Neural cell (in vitro differentiated cells): ENCODE results near the gene CDC6. TPM values are rescaled to one million over a fixed set of nuclear protein-coding genes. Genes with fewer than 3 reads are reported as not detected.

Experiments used
- H2AFZ ChIP-seq: fragments of 200-600, 300-800 bp; sonication (generic), shearing (Covaris generic); 2 replicates; pipeline ENCODE4 v1.6.0; 2014; ENCODE audit warnings: low read depth, mild to moderate bottlenecking, antibody characterized with exemption, low read length, moderate library complexity
- H3F3A ChIP-seq: fragments of 200-600 bp; shearing (Covaris generic); 2 replicates; pipeline ENCODE4 v1.6.1; 2016; ENCODE audit warnings: mild to moderate bottlenecking, moderate library complexity, mixed read lengths, antibody characterized with exemption, low read length; ENCODE audit not compliant: insufficient read depth, poor library complexity, severe bottlenecking
- H3K27ac ChIP-seq: fragments of 200-600, 300-800 bp; sonication (generic), shearing (Covaris generic); 2 replicates; pipeline ENCODE4 v1.5.1; 2014; ENCODE audit warnings: mild to moderate bottlenecking, low read length, moderate library complexity
- H3K27me3 ChIP-seq: fragments of 300-800, 200-600 bp; sonication (generic), shearing (Covaris generic); 2 replicates; pipeline ENCODE4 v1.6.0; 2014; ENCODE audit warnings: mild to moderate bottlenecking, low read depth, low read length, moderate library complexity; ENCODE audit not compliant: insufficient read depth
- H3K36me3 ChIP-seq: fragments of 300-800, 200-600 bp; sonication (generic), shearing (Covaris generic); 2 replicates; pipeline ENCODE4 v1.5.1; 2014; ENCODE audit warnings: mild to moderate bottlenecking, antibody characterized with exemption, low read length, moderate library complexity; ENCODE audit not compliant: insufficient read depth
- H3K4me2 ChIP-seq: fragments of 300-800, 200-600 bp; sonication (generic), shearing (Covaris generic); 2 replicates; pipeline ENCODE4 v1.6.0; 2014; ENCODE audit warnings: mild to moderate bottlenecking, low read length
- H3K4me3 ChIP-seq: fragments of 300-800, 200-600 bp; sonication (generic), shearing (Covaris generic); 2 replicates; pipeline ENCODE4 v1.5.1; 2014; ENCODE audit warnings: mild to moderate bottlenecking, low read length, moderate library complexity
- H3K79me2 ChIP-seq: fragments of 200-600 bp; shearing (Covaris generic); replicated peaks from 2 replicates; pipeline ENCODE4 v1.6.0; 2014; ENCODE audit warnings: mild to moderate bottlenecking, low read length, moderate library complexity; ENCODE audit not compliant: insufficient read depth
- H3K9ac ChIP-seq: fragments of 300-800, 200-600 bp; sonication (generic), shearing (Covaris generic); 2 replicates; pipeline ENCODE4 v1.6.1; 2016; ENCODE audit warnings: mild to moderate bottlenecking, low read length, mixed read lengths
- H3K9me2 ChIP-seq: fragments of 200-600 bp; shearing (Covaris generic); 2 replicates; pipeline ENCODE4 v1.6.1; 2016; ENCODE audit warnings: mild to moderate bottlenecking, low read length, mixed read lengths; ENCODE audit not compliant: insufficient read depth
- H3K9me3 ChIP-seq: fragments of 200-600, 300-800 bp; sonication (generic), shearing (Covaris generic); 2 replicates; pipeline ENCODE4 v1.6.1; 2016; ENCODE audit warnings: mild to moderate bottlenecking, mixed run types, low read length, moderate library complexity, mixed read lengths
- H4K20me1 ChIP-seq: fragments of 200-600 bp; shearing (Covaris generic); 2 replicates; pipeline ENCODE4 v1.6.1; 2016; ENCODE audit warnings: mild to moderate bottlenecking, mixed run types; ENCODE audit not compliant: insufficient read depth
- CTCF ChIP-seq: fragments of 450-650 bp; IDR thresholded peaks from 2 replicates; pipeline ENCODE4 v1.5.1; 2014; ENCODE audit warnings: antibody characterized with exemption, mild to moderate bottlenecking, moderate library complexity; ENCODE audit not compliant: poor library complexity, severe bottlenecking
- EP300 ChIP-seq: fragments of 450-650 bp; conservative IDR thresholded peaks from 2 replicates; pipeline ENCODE4 v1.6.1; 2014; ENCODE audit warnings: antibody characterized with exemption, mild to moderate bottlenecking, moderate library complexity; ENCODE audit not compliant: poor library complexity, severe bottlenecking
- EZH2 ChIP-seq: fragments of 200-600, 300-800 bp; shearing (Covaris generic), sonication (generic); IDR thresholded peaks from 2 replicates; pipeline ENCODE4 v1.6.1; 2014; ENCODE audit warnings: antibody characterized with exemption, low read length, borderline replicate concordance, mild to moderate bottlenecking; ENCODE audit not compliant: insufficient read depth, poor library complexity, severe bottlenecking
- MXI1 ChIP-seq: fragments of 450-650 bp; conservative IDR thresholded peaks from 2 replicates; pipeline ENCODE4 v1.6.1; 2014; ENCODE audit warnings: antibody characterized with exemption, mild to moderate bottlenecking; ENCODE audit not compliant: poor library complexity, severe bottlenecking
- POLR2AphosphoS5 ChIP-seq: IDR thresholded peaks from 2 replicates; pipeline ENCODE4 v1.6.1; 2012
- RAD21 ChIP-seq: fragments of 450-650 bp; conservative IDR thresholded peaks from 2 replicates; pipeline ENCODE4 v1.6.1; 2014; ENCODE audit warnings: antibody characterized with exemption, mild to moderate bottlenecking, moderate library complexity
- REST ChIP-seq: IDR thresholded peaks from 2 replicates; pipeline ENCODE4 v1.6.1; 2012; ENCODE audit warnings: borderline replicate concordance
- SMC3 ChIP-seq: fragments of 450-650 bp; conservative IDR thresholded peaks from 2 replicates; pipeline ENCODE4 v1.6.1; 2014; ENCODE audit warnings: antibody characterized with exemption, mild to moderate bottlenecking, moderate library complexity; ENCODE audit not compliant: poor library complexity
- TAF1 ChIP-seq: IDR thresholded peaks from 2 replicates; pipeline ENCODE4 v1.6.1; 2012; ENCODE audit warnings: low read depth
- polyA plus RNA-seq: library from polyadenylated mRNA; depleted of rRNA; stranded (reverse); fragments of >200 nt; gene quantifications from 2 replicates; pipeline ENCODE4 v1.2.3, GENCODE V29; 2014

The CDC6 gene
- polyA plus RNA-seq, 1 donor from 2014 or later = 2.2 TPM

- peak; percentile 44 for TF ChIP-seq SMC3
- no peak for TF ChIP-seq EZH2
- TF ChIP-seq POLR2AphosphoS5 = peak; percentile 81
- no peak for TF ChIP-seq MXI1
- no peak for TF ChIP-seq REST
- peak; percentile 72 for TF ChIP-seq EP300
- TF ChIP-seq CTCF = peak; percentile 53
- TF ChIP-seq TAF1 = peak; percentile 36
- TF ChIP-seq RAD21 = no peak
- H3K4me2 ChIP-seq = peak overlapping the region; percentile 90
- H3K27me3 ChIP-seq = no peaks in the 10 kb centered on the region
- H3K9me3 ChIP-seq = no peaks in the 10 kb centered on the region
- H3K79me2 ChIP-seq = peaks cover 51% of the 10 kb centered on the region
- peaks cover 2% of the 10 kb centered on the region for H3F3A ChIP-seq
- H3K9ac ChIP-seq = peak overlapping the region; percentile 97
- H3K9me2 ChIP-seq = no peaks in the 10 kb centered on the region
- peak overlapping the region; percentile 77 for H2AFZ ChIP-seq
- H3K4me3 ChIP-seq = peak overlapping the region; percentile 91
- no peaks in the 10 kb centered on the region for H3K36me3 ChIP-seq
- no peaks in the 10 kb centered on the region for H4K20me1 ChIP-seq
- peak overlapping the region; percentile 88 for H3K27ac ChIP-seq
Measured at GRCh38 chr17:40340880-40341807, 53.5 kb downstream of the CDC6 start.

- Histone ChIP-seq H3K9me3 (no peaks in the 10 kb centered on the region), H3K9ac (peak overlapping the region; percentile 97), H4K20me1 (no peaks in the 10 kb centered on the region), H2AFZ (peak overlapping the region; percentile 33), H3K27ac (peak overlapping the region; percentile 88), H3K4me2 (peak overlapping the region; percentile 78), H3K27me3 (no peaks in the 10 kb centered on the region), H3F3A (peaks cover 2% of the 10 kb centered on the region), H3K36me3 (no peaks in the 10 kb centered on the region), H3K9me2 (no peaks in the 10 kb centered on the region), H3K79me2 (peaks cover 59% of the 10 kb centered on the region), H3K4me3 (peak overlapping the region; percentile 91)
- TF ChIP-seq POLR2AphosphoS5 (peak; percentile 83), MXI1 (peak; percentile 21), EP300 (no peak), CTCF (no peak), RAD21 (no peak), REST (peak; percentile 4), SMC3 (no peak), TAF1 (no peak), EZH2 (no peak)
Measured at GRCh38 chr17:40341808-40342503, 54.3 kb downstream of the CDC6 start.
